Posterior vena cava (tissue), 2 donors: ENCODE data around the gene IPCEF1. TPM values are rescaled to one million over a fixed set of nuclear protein-coding genes. Genes with fewer than 3 reads are reported as not detected.

ENCODE experiments used
- DNase-seq: peaks from one replicate; pipeline ENCODE4 v3.0.0-alpha.2; 2020; ENCODE audit warnings: low spot score
- intact Hi-C, 2 donors: fragments of 100-400 bp; cut with DNase I; formaldehyde crosslinking; loops; one replicate each; pipeline versions ENCODE4 v1.14.1 to v1.14.2; 2022 to 2023
- total RNA-seq, 2 donors: library from RNA; stranded (reverse); fragmentation: NEBNext Ultra II Directional; extraction: Animal tissue kit (Norgen Biotek cat#: 25700); gene quantifications; one replicate each; pipeline ENCODE4 v1.2.1, GENCODE V29; 2021
- donor health status: DM: yes; HTN: yes; CAD: no.
- donor health status: DM: yes; HTN: yes; CAD: no.

The IPCEF1 gene
- total RNA-seq, 2 donors from 2014 or later = 3.7 to 4.0 TPM

- no peak for DNase-seq
- intact Hi-C loops = loop anchor here (5.0 to 10.0 kb wide), 2 partner anchors 130 to 253 kb away; no protein-coding TSS in a partner anchor
These were observed 202.1 kb downstream of the IPCEF1 start for GRCh38 chr6:154154389-154154967.

- DNase-seq = no peak
- intact Hi-C loops = no loop called here
These were observed 212.8 kb downstream of the IPCEF1 start for GRCh38 chr6:154143753-154144152.

- intact Hi-C loops = no loop called here
- DNase-seq = no peak
These were observed 215.9 kb downstream of the IPCEF1 start for GRCh38 chr6:154140743-154141142.

GRCh38 chr6:154139892-154140291, 216.7 kb downstream of the IPCEF1 start:
- intact Hi-C loops = no loop called here

GRCh38 chr6:154138793-154139192, 217.8 kb downstream of the IPCEF1 start:
- no peak for DNase-seq
- intact Hi-C loops = no loop called here

More at GRCh38 chr6:154139892-154140291, 216.7 kb downstream of the IPCEF1 start:
- DNase-seq = no peak

- intact Hi-C loops = no loop called here
- DNase-seq = no peak
These were observed 222.0 kb downstream of the IPCEF1 start for GRCh38 chr6:154134471-154135147.

- intact Hi-C loops = no loop called here
- DNase-seq = no peak
These were observed 228.9 kb downstream of the IPCEF1 start for GRCh38 chr6:154127657-154128056.

- no peak for DNase-seq
- intact Hi-C loops = no loop called here
These were observed 231.2 kb downstream of the IPCEF1 start for GRCh38 chr6:154125421-154125820.

GRCh38 chr6:154123155-154123956, 233.2 kb downstream of the IPCEF1 start:
- no peak for DNase-seq
- intact Hi-C loops = no loop called here

GRCh38 chr6:154122195-154122925, 234.2 kb downstream of the IPCEF1 start:
- intact Hi-C loops = no loop called here
- DNase-seq = no peak

- intact Hi-C loops = no loop called here
- DNase-seq = no peak
These were observed 239.1 kb downstream of the IPCEF1 start for GRCh38 chr6:154117485-154117884.

GRCh38 chr6:154113392-154113791, 243.2 kb downstream of the IPCEF1 start:
- DNase-seq = no peak
- intact Hi-C loops = no loop called here

- intact Hi-C loops = no loop called here
- DNase-seq = no peak
These were observed 244.3 kb downstream of the IPCEF1 start for GRCh38 chr6:154112181-154112809.

- no peak for DNase-seq
- intact Hi-C loops = no loop called here
These were observed 245.6 kb downstream of the IPCEF1 start for GRCh38 chr6:154111025-154111424.

GRCh38 chr6:154106251-154106650, 250.4 kb downstream of the IPCEF1 start:
- DNase-seq = no peak

More at GRCh38 chr6:154106251-154106650, 250.4 kb downstream of the IPCEF1 start:
- intact Hi-C loops = no loop called here
